Right lobe of liver (tissue), 4 donors: ENCODE results near the gene E2F2.

Experiments
- CTCF ChIP-seq, 4 donors: fragments of 200-600 bp in 3 of 4; fragments of 450-650 bp in 1 of 4; IDR thresholded peaks; one replicate each; pipeline versions ENCODE4 v1.5.1 to v1.8.0; 2016 to 2022; ENCODE audit warnings: antibody characterized with exemption in 4 of 4, mild to moderate bottlenecking in 2 of 4
- POLR2A ChIP-seq: fragments of 450-650 bp; IDR thresholded peaks from one replicate; pipeline ENCODE4 v1.6.1; 2017; ENCODE audit warnings: antibody characterized with exemption, mild to moderate bottlenecking
- donor health status: DM: no; HTN: no; CAD: no.
- donor health status: DM: no; HTN: no; CAD: no.
- donor health status: DM: no; HTN: yes; CAD: no.

DNA sequence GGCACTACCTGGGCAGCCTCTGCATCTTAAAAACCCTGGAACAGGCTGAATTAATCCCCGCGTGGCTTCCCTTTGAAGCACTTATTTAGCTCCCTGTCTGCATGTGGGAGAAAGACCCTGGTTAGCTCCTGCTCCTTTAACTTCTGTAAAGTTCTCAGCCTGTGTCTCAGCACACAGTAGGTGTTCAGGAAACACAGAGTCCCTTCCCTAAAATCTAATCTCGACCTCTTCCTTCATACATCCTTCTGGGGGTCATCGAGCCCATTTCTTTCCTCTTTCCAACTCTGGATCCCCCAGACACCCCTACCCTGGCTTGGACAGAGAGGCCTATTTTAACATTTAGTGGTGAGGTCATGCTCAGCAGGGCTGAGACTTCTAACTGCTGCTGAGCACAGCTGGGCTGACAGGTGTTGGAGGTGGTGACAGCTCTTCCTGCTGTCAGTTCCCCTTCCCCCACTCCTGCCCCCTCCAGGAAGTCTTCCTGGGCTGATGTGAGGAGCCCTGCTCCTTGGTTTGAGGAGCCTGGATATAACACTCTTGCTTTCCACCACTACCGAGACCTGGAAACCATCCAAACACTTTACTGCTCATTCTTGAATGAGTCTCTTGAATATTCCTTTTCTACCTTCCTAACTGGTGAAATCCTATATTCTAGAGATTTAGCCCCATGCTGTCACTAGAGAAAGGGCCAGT, 5.3 kb downstream of the E2F2 start:
- no peak for TF ChIP-seq CTCF (IDR thresholded peaks at IDR 0.05)
- TF ChIP-seq POLR2A: no peak
